Ecto neural progenitor cell (in vitro differentiated cells): ENCODE measurements around the gene FCN2.
"Not testable (repeated sequence)": the region's sequence is repeated elsewhere in the genome, so short reads cannot be mapped to it uniquely, and the experiment has no call there.

Source experiments
- DNase-seq: peaks from one replicate; pipeline ENCODE4 v3.0.0-alpha.2; 2018; ENCODE audit warnings: low spot score

FCN2 gene

DNA sequence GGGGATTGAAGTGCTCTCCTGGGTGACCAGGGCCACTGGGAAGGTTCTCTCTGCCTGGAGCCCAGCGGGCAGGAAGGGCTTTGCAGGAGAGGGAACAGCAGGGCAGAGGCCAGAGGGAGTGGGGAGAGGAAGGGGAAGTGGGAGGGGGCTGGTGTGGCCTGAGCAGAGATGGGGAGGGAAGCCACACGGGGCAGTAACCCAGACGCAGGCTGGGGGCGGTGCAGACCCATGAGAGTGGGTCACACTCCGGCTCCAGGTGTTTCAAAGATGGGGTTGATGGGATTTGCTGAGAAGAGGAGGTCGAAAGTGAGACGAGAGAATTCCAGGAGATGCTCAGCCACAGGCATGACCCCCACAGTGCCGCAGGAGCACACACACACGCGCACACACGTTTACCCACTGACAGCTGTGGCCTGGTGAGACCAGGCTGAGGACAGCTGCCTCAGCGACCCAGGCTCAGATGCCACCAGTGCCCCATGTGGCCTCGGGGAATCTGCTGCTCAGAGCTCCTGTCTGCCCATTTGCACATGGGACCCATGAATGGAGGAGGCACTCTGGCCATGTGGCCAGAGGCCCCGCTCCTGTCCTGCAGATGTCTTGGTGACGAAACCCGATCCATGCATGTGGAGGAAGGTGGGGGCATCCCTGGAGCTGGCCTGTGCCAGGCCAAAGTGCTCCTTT is 32.7 kb upstream of the FCN2 start:
- no peak for DNase-seq

- DNase-seq, result no peak
Measured at GRCh38 chr9:134848504-134848903, 32.1 kb upstream of the FCN2 start.

- DNase-seq, result no peak
Measured at GRCh38 chr9:134850611-134851010, 30.0 kb upstream of the FCN2 start.

DNA sequence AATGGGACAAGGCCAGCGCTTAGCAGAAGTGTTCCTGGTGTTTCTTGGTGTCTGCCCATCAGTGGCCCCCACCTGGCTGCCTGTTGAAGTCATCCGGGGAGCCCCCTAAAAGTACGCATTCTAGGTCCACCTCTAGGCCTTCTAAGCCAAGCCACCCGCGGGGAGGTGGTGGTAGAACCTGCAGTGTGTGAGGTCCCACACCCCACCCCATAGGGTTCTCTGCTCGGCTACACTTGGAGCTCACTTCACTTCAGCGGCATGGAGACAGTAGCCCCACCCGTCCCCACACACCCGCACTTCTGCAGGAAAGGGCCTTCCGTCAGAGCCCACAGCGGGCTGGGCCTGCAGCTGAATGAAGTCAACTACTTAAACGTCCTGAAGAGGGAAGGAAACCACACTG is 29.6 kb upstream of the FCN2 start:
- no peak for DNase-seq

DNA sequence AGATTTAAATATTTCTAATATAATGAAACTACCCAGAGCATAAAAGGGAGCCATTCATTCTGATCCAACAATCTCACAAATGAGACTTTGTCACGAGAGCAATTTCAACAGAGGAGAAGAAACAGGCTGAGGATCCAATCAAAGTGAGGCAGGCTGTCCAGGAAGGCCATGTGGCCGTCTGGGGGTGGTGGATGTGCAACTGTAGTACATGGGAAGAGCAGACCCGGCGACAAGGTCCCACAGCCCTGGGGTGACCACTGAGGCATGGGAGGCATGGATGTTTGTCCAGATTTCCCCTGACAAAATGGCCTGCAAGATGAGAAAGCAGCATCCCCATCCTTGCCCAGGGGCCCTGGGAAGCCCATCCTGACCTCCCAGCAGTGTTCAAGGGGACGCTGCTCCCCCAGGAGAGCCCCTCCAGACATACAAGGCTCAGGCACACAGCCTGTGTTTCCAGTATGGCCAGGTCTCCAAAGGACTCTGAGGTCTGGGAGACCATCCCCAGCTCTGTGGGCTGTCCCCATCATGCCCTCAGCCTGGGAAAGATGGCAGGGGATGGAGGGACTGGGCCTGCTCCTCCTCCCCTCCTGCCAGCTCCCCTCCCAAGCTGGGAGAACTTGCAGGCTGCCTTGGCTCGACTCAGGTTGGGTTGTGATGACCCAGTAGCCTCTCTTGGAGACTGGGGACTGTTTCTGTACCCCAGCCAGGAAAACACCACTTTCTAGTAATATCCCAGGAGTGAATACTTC is 27.5 kb upstream of the FCN2 start:
- no peak for DNase-seq

GRCh38 chr9:134853893-134854292 is 26.7 kb upstream of the FCN2 start:
- DNase-seq, result no peak

GRCh38 chr9:134854541-134854981 is 26.0 kb upstream of the FCN2 start:
- DNase-seq, result no peak

DNA sequence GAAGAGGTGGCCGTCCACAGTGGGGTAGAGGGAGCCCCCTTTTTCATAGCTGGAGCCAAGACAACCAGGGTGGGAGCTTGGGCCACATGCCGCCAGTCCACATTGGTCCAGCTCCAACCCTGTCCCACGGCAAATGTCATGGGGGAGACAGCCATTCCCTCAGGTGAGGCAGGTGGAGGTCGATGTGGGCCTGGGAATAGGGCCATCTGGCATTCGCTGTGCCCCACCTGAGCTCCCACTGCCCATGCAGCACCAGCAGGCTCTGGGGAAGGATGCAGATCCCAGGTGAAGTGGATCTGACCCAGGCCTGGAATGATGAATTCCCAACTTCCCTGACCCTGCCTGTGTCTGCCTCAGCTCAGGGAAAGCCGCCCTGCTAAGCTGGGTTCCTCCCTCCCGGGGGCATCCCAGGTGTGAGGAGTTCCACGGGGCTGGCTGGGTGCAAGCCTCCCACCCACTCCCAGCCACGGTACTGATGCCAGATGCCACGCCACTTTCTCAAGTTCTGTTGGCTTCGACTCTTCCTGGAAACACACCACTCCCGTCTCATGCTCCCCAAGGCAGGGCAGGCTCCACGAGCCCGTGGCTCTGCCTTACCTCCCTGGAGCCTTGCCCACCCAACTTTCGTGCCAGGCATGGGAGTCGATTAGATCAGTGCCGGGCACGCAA is 25.2 kb upstream of the FCN2 start:
- DNase-seq, result no peak

DNA sequence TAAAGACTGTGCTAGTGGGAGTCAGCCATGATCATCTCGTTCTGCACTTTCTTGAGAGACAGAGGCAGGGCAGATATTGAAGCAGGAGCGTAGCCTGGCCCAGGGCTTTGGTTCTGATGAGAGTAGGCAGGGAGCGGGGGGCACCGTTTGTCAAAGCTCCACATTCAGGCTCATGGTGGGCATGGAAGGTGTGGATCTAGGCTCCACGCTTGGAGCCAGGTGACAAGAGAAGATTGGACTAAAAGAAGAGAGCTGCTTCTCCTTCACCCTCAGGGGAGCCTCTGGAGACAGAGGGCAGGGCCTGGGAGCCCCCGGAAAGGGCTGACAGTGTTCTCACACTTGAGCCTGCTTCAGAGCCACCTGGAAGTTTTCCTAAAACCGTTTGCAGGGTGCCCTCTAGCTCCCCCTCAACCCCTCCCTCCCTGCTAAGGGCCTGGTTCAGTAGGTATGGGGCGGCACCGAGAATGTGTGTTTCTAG is 24.7 kb upstream of the FCN2 start:
- DNase-seq, result no peak

DNA sequence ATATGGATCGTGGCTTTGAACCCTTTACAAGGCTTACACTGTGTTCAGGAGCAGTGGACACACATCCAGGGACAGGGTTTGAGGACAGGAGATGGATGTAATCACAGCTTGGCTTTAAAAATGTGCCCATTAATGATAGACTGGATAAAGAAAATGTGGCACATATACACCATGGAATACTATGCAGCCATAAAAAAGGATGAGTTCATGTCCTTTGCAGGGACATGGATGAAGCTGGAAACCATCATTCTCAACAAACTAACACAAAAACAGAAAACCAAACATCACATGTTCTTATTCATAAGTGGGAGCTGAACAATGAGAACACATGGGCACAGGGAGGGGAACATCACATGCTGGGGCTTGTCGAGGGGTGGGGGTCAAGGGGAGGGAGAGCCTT is 23.2 kb upstream of the FCN2 start:
- not testable (repeated sequence) for DNase-seq

GRCh38 chr9:134858051-134858841 is 22.4 kb upstream of the FCN2 start:
- no peak for DNase-seq

- no peak for DNase-seq
Measured at GRCh38 chr9:134860510-134860909, 20.1 kb upstream of the FCN2 start.

- DNase-seq, result no peak
Measured at GRCh38 chr9:134861595-134862334, 18.8 kb upstream of the FCN2 start.

DNA sequence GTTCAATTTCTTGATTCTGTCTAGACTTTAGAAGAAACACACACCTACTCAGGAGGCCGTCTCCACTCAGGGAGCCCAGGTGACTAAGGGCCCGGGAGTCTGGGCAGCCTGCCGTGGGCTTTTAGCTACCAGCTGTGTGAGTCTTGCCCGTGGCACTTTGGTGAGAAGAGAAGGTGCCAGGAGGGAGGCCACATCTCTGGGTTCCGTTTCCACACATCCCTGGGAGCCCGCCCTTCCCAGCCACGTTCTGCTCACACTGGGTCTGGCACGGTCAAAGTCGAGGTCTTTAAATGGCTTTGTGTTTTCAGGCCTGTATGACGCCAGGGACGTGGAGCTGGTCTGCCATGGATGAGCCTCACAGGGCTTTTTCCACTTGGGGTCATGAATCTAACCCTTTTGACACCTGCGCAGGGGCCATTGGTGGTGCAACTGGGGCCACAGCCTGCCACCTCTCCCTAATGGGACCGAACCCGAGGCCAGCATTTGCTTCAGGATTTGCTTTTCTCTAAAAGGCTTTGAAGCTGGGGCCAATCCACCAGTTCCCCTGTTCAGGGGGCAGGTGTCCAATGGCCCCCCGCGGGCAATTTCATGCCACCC is 17.2 kb upstream of the FCN2 start:
- DNase-seq, result no peak

DNA sequence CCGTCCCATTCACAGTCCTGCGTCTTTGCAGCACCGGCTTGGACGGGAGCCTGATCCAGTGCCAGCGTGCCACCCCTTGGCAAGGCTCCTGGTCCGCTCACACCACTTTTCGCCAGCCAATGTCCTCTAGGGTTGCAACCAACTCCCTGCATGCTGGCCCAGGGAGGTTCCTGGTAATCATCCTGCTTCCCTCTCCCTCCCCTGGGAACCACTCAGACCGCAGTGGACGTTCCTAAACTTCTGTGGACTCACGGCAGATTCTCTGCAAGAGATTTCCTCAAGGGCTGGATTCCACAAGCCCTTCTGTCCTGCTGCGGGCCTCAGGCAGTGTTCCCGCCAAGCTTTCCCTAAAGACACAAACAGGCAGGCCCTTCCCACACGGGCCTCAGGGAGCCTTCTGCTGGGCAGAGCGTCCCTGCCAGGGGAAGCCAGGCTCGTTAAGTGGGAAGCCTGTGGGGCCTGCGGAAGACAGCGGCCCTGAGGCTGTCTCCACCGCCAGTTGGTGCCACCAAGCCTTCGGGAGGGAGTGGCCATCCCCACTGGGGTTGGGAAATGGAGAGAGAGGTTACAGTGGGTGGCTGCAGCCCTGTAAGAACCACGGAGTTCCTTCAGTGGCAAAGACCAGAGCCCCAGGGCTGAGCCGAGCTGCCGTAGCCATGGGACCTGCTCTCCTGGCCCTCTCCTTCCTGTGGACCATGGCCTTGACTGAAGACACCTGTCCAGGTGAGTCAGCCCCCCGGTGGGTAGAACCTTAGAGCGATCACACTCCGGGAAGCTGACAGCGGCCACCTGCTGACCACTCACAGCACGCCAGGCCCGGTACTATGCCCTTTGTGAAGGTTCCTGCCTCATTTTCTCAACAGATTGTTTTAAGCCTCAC is 16.4 kb upstream of the FCN2 start:
- no peak for DNase-seq

GRCh38 chr9:134864821-134865190 is 15.8 kb upstream of the FCN2 start:
- no peak for DNase-seq

DNA sequence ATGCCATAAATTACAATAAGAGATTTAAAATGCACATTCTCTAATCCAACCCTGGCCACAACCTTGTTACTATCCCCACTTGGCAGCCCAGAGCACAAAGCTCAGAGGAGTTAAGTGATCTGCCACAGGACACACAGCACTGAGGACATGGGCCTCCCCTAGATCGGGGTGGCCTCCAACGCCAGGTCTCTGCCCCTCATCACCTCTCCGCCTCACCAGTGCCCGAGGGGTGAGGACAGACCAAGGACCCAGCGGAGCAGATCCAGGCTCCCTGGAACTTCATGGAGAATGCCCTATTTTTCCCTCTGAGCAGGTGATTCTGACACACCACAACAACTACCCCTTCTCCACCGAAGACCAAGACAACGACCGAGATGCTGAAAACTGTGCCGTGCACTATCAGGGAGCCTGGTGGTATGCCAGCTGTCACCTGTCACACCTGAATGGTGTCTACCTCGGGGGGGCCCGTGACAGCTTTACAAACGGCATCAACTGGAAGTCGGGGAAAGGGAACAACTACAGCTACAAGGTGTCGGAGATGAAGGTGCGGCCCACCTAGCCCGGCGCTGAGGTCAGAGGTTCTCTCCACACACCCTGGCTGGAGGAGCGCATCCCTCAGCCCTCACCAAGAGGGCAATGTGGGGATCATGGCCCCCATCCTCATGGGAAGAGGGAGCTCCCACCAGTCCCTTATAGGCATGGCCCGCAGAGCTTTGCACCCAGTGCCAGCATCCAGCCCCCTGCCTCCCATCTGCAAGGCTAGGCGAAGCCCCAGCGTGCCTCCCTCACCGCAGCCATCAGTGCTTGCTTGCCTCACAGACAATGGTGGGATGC is 12.5 kb upstream of the FCN2 start:
- no peak for DNase-seq

- no peak for DNase-seq
Measured at GRCh38 chr9:134868751-134869553, 11.7 kb upstream of the FCN2 start.
